ENCODE results near the gene MRPL58.

DNA sequence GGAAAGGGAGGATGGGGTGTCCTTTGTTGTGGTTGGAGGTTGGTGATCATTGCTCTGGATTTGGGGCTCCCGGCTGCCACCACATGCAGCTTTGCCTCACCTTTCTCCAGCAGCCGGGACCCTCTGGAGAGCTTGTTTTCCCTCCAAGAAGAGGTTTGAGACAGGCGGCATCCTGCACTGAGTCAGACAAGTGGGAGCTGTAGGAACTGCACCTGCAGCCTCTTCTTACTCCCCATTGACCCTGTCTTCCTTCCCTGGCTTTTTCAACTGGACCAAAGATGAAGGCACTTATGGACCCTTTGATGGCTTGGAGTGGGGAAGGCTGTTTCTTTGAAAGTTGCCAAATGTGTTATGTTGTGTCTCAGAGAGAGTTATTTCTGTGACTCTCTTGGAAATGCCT is 51.2 kb downstream of the MRPL58 start:
- TF ChIP-seq CTCF (IDR thresholded peaks at IDR 0.05) (no peak), POLR2A (IDR thresholded peaks at IDR 0.05) (no peak)
